Fibroblast of lung (primary cell): ENCODE results near the gene PHF2. TPM values are rescaled to one million over a fixed set of nuclear protein-coding genes. Genes with fewer than 3 reads are reported as not detected.

Source experiments
- DNase-seq, 2 donors: peaks; one replicate each; pipeline versions ENCODE4 v3.0.0 to v3.0.0-alpha.2; 2010; ENCODE audit warnings: low read depth in 2 of 2
- H2AFZ ChIP-seq: 2 replicates; pipeline ENCODE4 v1.5.1; 2012; ENCODE audit warnings: low read length, control low read depth, inconsistent platforms
- H3K27ac ChIP-seq: 2 replicates; pipeline ENCODE4 v1.5.1; 2011; ENCODE audit warnings: low read length, control low read depth; ENCODE audit not compliant: insufficient read depth
- H3K27me3 ChIP-seq: 2 replicates; pipeline ENCODE4 v1.5.1; 2011; ENCODE audit warnings: mild to moderate bottlenecking, low read length; ENCODE audit not compliant: control insufficient read depth, insufficient read depth
- H3K36me3 ChIP-seq: 2 replicates; pipeline ENCODE4 v1.5.1; 2011; ENCODE audit warnings: low read length; ENCODE audit not compliant: control insufficient read depth, insufficient read depth
- H3K4me1 ChIP-seq: 2 replicates; pipeline ENCODE4 v1.5.1; 2011; ENCODE audit warnings: low read length; ENCODE audit not compliant: control insufficient read depth, insufficient read depth; ENCODE audit errors: extremely low read depth
- H3K4me2 ChIP-seq: 2 replicates; pipeline ENCODE4 v1.5.1; 2011; ENCODE audit warnings: low read length, control low read depth; ENCODE audit not compliant: insufficient read depth; ENCODE audit errors: extremely low read depth
- H3K4me3 ChIP-seq, 4 experiments: fragments of 200-600 bp in 1 of 4; sonication (generic) in 1 of 4; replicated peaks in 1 of 4; 2 replicates each; pipeline ENCODE4 v1.5.1; 2011 to 2016; ENCODE audit warnings: low read length in 4 of 4, low read depth in 3 of 4, mild to moderate bottlenecking in 3 of 4, control low read depth in 2 of 4, inconsistent platforms in 1 of 4, mixed read lengths in 1 of 4; ENCODE audit not compliant: insufficient read depth in 1 of 4; ENCODE audit errors: control extremely low read depth in 1 of 4
- H3K79me2 ChIP-seq: 2 replicates; pipeline ENCODE4 v1.5.1; 2012; ENCODE audit warnings: mild to moderate bottlenecking, low read length, inconsistent platforms; ENCODE audit not compliant: control insufficient read depth, insufficient read depth
- H3K9ac ChIP-seq: 2 replicates; pipeline ENCODE4 v1.5.1; 2011; ENCODE audit warnings: mild to moderate bottlenecking, low read length, control low read depth; ENCODE audit not compliant: insufficient read depth
- H3K9me3 ChIP-seq: 2 replicates; pipeline ENCODE4 v1.5.1; 2012; ENCODE audit warnings: low read depth, low read length; ENCODE audit not compliant: control insufficient read depth, insufficient read depth
- H4K20me1 ChIP-seq: 2 replicates; pipeline ENCODE4 v1.5.1; 2011; ENCODE audit warnings: low read length; ENCODE audit not compliant: control insufficient read depth, insufficient read depth; ENCODE audit errors: extremely low read depth
- CTCF ChIP-seq, 2 donors: IDR thresholded peaks in 1 of 2; conservative IDR thresholded peaks in 1 of 2; 1 replicate in 1 of 2; 2 replicates in 1 of 2; pipeline ENCODE4 v1.5.1; 2011 to 2012; ENCODE audit warnings: low read length in 2 of 2, control low read depth in 1 of 2, inconsistent platforms in 1 of 2, low read depth in 1 of 2, mild to moderate bottlenecking in 1 of 2
- EZH2 ChIP-seq: IDR thresholded peaks from 2 replicates; pipeline ENCODE4 v1.5.1; 2012; ENCODE audit warnings: low read length, control low read depth, mild to moderate bottlenecking; ENCODE audit errors: missing control alignments
- polyA plus RNA-seq, 2 donors: library from polyadenylated mRNA; depleted of rRNA in 1 of 2; stranded (reverse) in 1 of 2; unstranded in 1 of 2; fragments of >200 nt; gene quantifications; 2 replicates each; pipeline ENCODE4 v1.2.1, GENCODE V29; 2011 to 2012; ENCODE audit warnings: missing spikeins in 1 of 2
- total RNA-seq: library from RNA; depleted of rRNA; stranded (reverse); fragments of >200 nt; gene quantifications from 2 replicates; pipeline ENCODE4 v1.2.1, GENCODE V29; 2014

Gene PHF2
- total and polyA plus RNA-seq, 2 donors (not counting 1 experiment from before 2014, with no cell fraction given): 9.2 to 13.4 TPM

GRCh38 chr9:93634311-93635185, 58.2 kb downstream of the PHF2 start:
- H3K36me3 ChIP-seq: peaks cover 9% of the 10 kb centered on the region
- no peaks in the 10 kb centered on the region for H3K79me2 ChIP-seq
- H3K4me2 ChIP-seq: no peak overlapping the region
- no peak overlapping the region for H3K27ac ChIP-seq
- no peak overlapping the region for H2AFZ ChIP-seq
- no peak overlapping the region for H3K4me3 ChIP-seq
- TF ChIP-seq EZH2 (no peak), CTCF (conservative IDR thresholded peaks at IDR 0.05 in 1 of 2, IDR thresholded peaks at IDR 0.05 in 1 of 2; ENCODE audit: low read depth in 1 of 2, low read length in 2 of 2) (no peak)
- H3K27me3 ChIP-seq: no peaks in the 10 kb centered on the region
- no peak for DNase-seq
- no peak overlapping the region for H3K9ac ChIP-seq
- H3K4me1 ChIP-seq: no peaks in the 10 kb centered on the region
- no peaks in the 10 kb centered on the region for H3K9me3 ChIP-seq
- H4K20me1 ChIP-seq: no peaks in the 10 kb centered on the region

GRCh38 chr9:93635186-93636107, 59.1 kb downstream of the PHF2 start:
- no peaks in the 10 kb centered on the region for H3K79me2 ChIP-seq
- TF ChIP-seq CTCF (conservative IDR thresholded peaks at IDR 0.05 in 1 of 2, IDR thresholded peaks at IDR 0.05 in 1 of 2; ENCODE audit: low read depth in 1 of 2, low read length in 2 of 2) (no peak), EZH2 (no peak)

GRCh38 chr9:93636172-93636661, 59.8 kb downstream of the PHF2 start:
- H4K20me1 ChIP-seq: no peaks in the 10 kb centered on the region
- H3K36me3 ChIP-seq: peaks cover 9% of the 10 kb centered on the region
- no peak overlapping the region for H3K9ac ChIP-seq
- H3K9me3 ChIP-seq: no peaks in the 10 kb centered on the region
- H3K4me3 ChIP-seq: no peak overlapping the region
- H3K27ac ChIP-seq: no peak overlapping the region
- no peak for DNase-seq
- H3K79me2 ChIP-seq: no peaks in the 10 kb centered on the region
- H3K27me3 ChIP-seq: no peaks in the 10 kb centered on the region
- H3K4me1 ChIP-seq: no peaks in the 10 kb centered on the region
- H2AFZ ChIP-seq: no peak overlapping the region
- no peak overlapping the region for H3K4me2 ChIP-seq
- TF ChIP-seq EZH2: no peak
- no peak for TF ChIP-seq CTCF (conservative IDR thresholded peaks at IDR 0.05 in 1 of 2, IDR thresholded peaks at IDR 0.05 in 1 of 2; ENCODE audit: low read depth in 1 of 2, low read length in 2 of 2)

More at GRCh38 chr9:93635186-93636107, 59.1 kb downstream of the PHF2 start:
- H4K20me1 ChIP-seq: no peaks in the 10 kb centered on the region
- H3K36me3 ChIP-seq: peaks cover 9% of the 10 kb centered on the region
- H3K4me3 ChIP-seq: no peak overlapping the region
- H3K27ac ChIP-seq: no peak overlapping the region
- H3K9me3 ChIP-seq: no peaks in the 10 kb centered on the region
- H3K4me2 ChIP-seq: no peak overlapping the region
- H2AFZ ChIP-seq: no peak overlapping the region
- DNase-seq: no peak
- H3K27me3 ChIP-seq: no peaks in the 10 kb centered on the region
- no peaks in the 10 kb centered on the region for H3K4me1 ChIP-seq
- no peak overlapping the region for H3K9ac ChIP-seq
